ENCODE measurements around the gene TBC1D3I. TPM values are rescaled to one million over a fixed set of nuclear protein-coding genes. Genes with fewer than 3 reads are reported as not detected.

TBC1D3I gene
- total RNA-seq, 4 donors from 2014 or later, result 0.27 TPM; not detected in 3

DNA sequence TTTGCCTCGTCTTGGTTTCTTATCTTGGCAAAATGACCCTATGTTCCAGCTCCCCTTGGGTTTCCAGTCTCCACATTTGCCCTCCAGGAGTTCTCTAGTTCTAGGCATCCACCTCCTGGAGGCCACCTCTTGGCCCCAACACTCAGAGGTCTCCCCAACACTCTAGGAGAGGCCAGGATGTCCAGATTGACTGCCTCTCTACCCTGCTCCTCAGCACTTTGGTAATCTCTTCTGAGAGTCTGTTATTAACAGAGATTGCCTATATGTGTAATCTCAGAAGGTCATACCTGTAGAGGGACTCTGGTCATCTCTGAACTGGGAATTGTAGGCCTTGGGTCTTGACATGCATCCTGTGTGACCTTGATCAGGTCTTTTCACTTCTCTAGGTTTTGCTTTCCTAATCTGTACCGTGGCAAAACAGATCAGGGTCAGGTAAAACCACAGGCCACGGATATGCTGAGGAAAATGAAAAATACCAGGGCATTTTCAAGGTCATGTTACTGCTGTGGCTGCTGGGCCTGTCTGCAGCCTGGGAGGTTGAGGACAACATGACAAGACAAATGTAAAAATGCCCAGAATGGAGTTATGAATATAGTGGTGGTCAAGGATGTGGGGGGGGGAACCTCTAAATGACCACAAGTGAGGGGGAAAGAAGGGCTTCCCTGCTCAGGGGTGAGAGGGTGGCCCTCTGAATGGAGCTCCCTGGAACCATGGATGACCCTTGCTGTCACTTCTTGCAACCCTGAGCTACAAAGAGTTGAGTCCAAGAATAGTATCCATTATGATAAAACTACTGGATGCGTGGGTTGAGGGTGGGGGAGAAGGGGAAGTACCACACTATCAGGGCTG, 58.5 kb downstream of the TBC1D3I start:
- no peaks in the 10 kb centered on the region for H3K27me3 ChIP-seq
- intact Hi-C loops (cut with DNase I; ENCODE audit: low total_unique reads), result no loop called here
- WGBS, 2 donors (ENCODE audit: low coverage in 1 of 2), result 63 to 80% methylated on average over 1 to 4 of the region's 4 CpGs
- no peaks in the 10 kb centered on the region for H3K36me3 ChIP-seq
- no peak for DNase-seq
- in situ Hi-C loops (cut with MboI; ENCODE audit: low pct_ligation_motif_present in 1 of 4, low pct_unique_long_range_greater_than_20kb in 1 of 4, low sequenced_read_pairs in 3 of 4), result no loop called here
- TF ChIP-seq POLR2AphosphoS5 (IDR thresholded peaks at IDR 0.05) (no peak), EP300 (IDR thresholded peaks at IDR 0.05; ENCODE audit: low read depth) (no peak), POLR2A (IDR thresholded peaks at IDR 0.05) (no peak)
- TF ChIP-seq, protein P1, sequence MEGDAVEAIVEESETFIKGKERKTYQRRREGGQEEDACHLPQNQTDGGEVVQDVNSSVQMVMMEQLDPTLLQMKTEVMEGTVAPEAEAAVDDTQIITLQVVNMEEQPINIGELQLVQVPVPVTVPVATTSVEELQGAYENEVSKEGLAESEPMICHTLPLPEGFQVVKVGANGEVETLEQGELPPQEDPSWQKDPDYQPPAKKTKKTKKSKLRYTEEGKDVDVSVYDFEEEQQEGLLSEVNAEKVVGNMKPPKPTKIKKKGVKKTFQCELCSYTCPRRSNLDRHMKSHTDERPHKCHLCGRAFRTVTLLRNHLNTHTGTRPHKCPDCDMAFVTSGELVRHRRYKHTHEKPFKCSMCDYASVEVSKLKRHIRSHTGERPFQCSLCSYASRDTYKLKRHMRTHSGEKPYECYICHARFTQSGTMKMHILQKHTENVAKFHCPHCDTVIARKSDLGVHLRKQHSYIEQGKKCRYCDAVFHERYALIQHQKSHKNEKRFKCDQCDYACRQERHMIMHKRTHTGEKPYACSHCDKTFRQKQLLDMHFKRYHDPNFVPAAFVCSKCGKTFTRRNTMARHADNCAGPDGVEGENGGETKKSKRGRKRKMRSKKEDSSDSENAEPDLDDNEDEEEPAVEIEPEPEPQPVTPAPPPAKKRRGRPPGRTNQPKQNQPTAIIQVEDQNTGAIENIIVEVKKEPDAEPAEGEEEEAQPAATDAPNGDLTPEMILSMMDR (IDR thresholded peaks at IDR 0.05), result no peak
- no peaks in the 10 kb centered on the region for H3K4me1 ChIP-seq
- H3K4me3 ChIP-seq, result no peak overlapping the region
- no peaks in the 10 kb centered on the region for H3K9me3 ChIP-seq
- H3K27ac ChIP-seq, result no peak overlapping the region

DNA sequence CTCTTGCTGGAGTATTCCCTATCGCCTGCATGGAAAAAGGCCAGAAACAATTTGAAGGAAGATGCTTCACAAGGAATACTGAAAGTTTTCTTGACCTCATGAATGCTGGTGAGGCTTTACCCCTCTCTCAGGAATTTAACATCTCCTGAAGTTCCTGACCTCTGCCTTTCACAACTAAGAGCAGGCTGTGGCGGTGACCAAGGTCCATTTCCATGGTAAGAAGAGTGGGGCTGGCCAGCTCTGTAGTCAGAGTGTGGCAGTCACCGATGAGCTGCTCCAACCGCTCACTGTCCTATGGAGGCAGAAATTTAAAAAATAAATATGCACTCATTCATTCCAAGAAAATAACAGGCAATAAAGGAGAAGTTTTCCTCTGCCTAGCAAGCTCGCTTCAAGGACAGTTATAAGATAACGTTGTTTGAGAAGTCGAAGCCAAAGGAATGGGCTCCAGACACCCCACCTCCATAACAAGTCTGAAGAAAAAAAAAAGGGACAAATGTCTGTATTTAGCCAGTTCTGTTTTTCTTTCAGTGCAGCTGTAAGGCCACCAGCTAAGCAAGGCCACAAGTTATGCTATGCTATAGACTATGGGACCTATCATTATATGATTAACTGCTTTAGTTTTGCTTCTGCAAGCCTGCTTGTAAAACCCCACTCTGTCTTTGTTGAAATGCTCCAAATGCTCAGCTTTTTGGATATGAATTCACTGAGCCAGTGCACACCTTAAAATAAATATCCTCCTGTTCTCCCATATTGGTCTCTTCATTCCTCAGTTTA, 59.5 kb downstream of the TBC1D3I start:
- in situ Hi-C loops (cut with MboI; ENCODE audit: low pct_ligation_motif_present in 1 of 4, low pct_unique_long_range_greater_than_20kb in 1 of 4, low sequenced_read_pairs in 3 of 4), result no loop called here
- TF ChIP-seq, protein P1 (IDR thresholded peaks at IDR 0.05), result no peak
- no peak for TF ChIP-seq POLR2AphosphoS5 (IDR thresholded peaks at IDR 0.05)
- TF ChIP-seq EP300 (IDR thresholded peaks at IDR 0.05; ENCODE audit: low read depth), result no peak
- no peak for TF ChIP-seq POLR2A (IDR thresholded peaks at IDR 0.05)
- Histone ChIP-seq H3K36me3 (no peaks in the 10 kb centered on the region), H3K27me3 (no peaks in the 10 kb centered on the region), H3K4me1 (no peaks in the 10 kb centered on the region), H3K4me3 (no peak overlapping the region), H3K27ac (no peak overlapping the region), H3K9me3 (no peaks in the 10 kb centered on the region)
- 78 to 85% methylated on average over 7 of the region's 7 CpGs for WGBS, 2 donors (ENCODE audit: low coverage in 1 of 2)
- intact Hi-C loops (cut with DNase I; ENCODE audit: low total_unique reads), result no loop called here
- no peak for DNase-seq

Small RNA genes within 50 kb of the gene (small RNA-seq; reads per million reads assigned to genes)
- gene AC243829.3 (0 reads per million in 4 donors), gene AC243829.6 (0 reads per million in 4 donors), gene RF00019 (0 reads per million in 4 donors)

Other genes starting within 250 kb of the TBC1D3I start
- 1 to 10 TPM in 1 of 4 donors, not detected in 3; 9.1 TPM for gene CCL23, start 246.6 kb downstream of the TBC1D3I start, total RNA-seq
- gene CCL18, start 200.3 kb downstream of the TBC1D3I start, total RNA-seq, result 1 to 10 TPM in 2 of 4 donors, not detected in 2; 1.2 to 4.9 TPM
- gene CCL3, start 174.4 kb downstream of the TBC1D3I start, total RNA-seq, result 1 to 10 TPM in 2 of 4 donors, not detected in 2; 1.1 to 4.4 TPM
- 10 to 100 TPM in 1 of 4 donors, 1 to 10 TPM in 1, not detected in 2; 4.2 to 10.8 TPM for gene CCL4, start 160.7 kb downstream of the TBC1D3I start, total RNA-seq
- gene TBC1D3B, start 87.9 kb downstream of the TBC1D3I start, total RNA-seq, result 10 to 100 TPM in 1 of 4 donors, 1 to 10 TPM in 1, not detected in 2; 5.2 to 12.1 TPM
- under 1 TPM in 1 of 4 donors, not detected in 3; 0.79 TPM for gene CCL3L1, start 67.8 kb downstream of the TBC1D3I start, total RNA-seq
- gene CCL4L2, start 53.5 kb downstream of the TBC1D3I start, total RNA-seq, result 1 to 10 TPM in 2 of 4 donors, not detected in 2; 4.0 TPM
- 1 to 10 TPM in 1 of 4 donors, not detected in 3; 5.6 TPM for gene TBC1D3G, start 59.3 kb upstream of the TBC1D3I start, total RNA-seq
- not detected for gene TBC1D3H, start 123.9 kb upstream of the TBC1D3I start, total RNA-seq
- 10 to 100 TPM in 3 of 4 donors, 1 to 10 TPM in 1; 6.7 to 38.6 (median 27.2) TPM for gene ZNHIT3, start 222.1 kb upstream of the TBC1D3I start, total RNA-seq

Measured in transverse colon (tissue), 4 donors.